Hematopoietic multipotent progenitor cell (in vitro differentiated cells): ENCODE results near the gene PRKCH. TPM values are rescaled to one million over a fixed set of nuclear protein-coding genes. Genes with fewer than 3 reads are reported as not detected.
"Not testable (repeated sequence)": the region's sequence is repeated elsewhere in the genome, so short reads cannot be mapped to it uniquely, and the experiment has no call there.

Experiments
- DNase-seq, 3 donors: peaks; one replicate each; pipeline ENCODE4 v3.0.0-alpha.2; 2011 to 2015; ENCODE audit warnings: low read depth in 2 of 3, low spot score in 2 of 3
- total RNA-seq: library from RNA; depleted of rRNA; stranded (reverse); fragments of >200 nt; gene quantifications from one replicate; pipeline ENCODE4 v1.2.3, GENCODE V29; 2012

The PRKCH gene
- total RNA-seq, 1 donor = 138 TPM

DNA sequence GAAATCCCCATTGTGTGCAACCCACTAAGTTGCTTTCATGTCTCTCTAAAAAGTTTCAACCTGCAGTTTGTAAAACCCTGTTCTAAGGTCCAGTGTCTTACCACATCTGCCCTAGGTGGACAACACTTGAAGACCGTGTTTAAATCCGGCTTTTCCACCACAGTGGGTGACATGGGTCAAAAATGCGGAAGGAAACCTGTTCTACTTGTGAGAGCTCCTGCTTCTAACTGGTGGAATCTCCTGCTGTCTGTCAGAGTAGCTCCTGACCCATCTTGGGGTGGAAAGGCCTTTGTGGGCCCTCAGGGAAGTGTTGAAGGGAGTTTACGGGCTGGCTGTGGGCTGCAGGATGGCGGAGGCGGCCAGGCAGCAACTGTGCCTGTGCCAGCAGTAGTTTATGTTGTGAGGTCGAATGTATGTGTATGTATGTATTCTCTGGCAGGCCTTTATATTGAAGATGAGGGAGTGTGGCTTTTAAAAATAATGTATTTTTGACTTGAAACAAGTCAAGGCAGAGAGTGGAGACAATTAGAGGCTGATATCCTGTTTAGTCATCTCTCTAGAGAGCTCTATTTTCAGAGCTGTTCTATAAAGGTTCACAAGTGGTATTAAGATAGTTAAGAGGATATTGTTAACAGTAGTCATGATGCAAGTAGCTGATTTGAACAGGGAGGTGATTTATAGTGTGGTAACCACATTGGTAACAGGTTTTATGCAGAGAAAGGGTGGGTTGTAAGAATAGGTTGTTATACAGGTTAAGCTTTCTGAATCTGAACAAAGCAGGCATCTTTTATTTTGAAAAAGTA lies 67.0 kb downstream of the PRKCH start:
- peak in 1 of 3 donors; percentile 47 for DNase-seq

DNA sequence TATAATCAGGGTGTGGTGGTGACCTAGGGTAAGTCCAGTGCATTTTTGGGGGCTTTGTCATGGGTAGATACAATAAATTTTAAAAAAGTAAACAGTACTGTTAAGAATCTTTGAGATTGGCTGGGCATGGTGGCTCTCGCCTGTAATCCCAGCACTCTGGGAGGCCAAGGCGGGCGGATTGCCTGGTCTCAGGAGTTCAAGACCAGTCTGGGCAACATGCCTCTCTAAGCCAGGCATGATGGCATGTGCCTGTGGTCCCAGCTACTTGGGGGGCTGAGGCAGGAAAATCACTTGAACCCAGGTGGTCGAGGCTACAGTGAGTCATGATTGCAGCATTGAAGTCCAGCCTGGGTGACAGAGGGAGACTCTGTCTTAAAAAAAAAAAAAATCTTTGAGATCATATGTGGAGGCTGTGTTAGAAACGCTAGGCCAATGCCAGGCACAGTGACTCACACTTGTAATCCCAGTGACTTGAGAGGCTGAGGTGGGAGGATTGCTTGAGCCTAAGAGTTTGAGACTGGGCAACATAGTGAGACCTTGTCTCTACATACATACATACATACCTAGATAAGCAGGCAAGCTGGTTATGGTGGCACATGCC lies 67.7 kb downstream of the PRKCH start:
- DNase-seq = no peak

- no peak for DNase-seq
These were observed 69.7 kb downstream of the PRKCH start for GRCh38 chr14:61391119-61391518.

- no peak for DNase-seq
These were observed 70.9 kb downstream of the PRKCH start for GRCh38 chr14:61392297-61392696.

- no peak for DNase-seq
These were observed 73.2 kb downstream of the PRKCH start for GRCh38 chr14:61394542-61394941.

- no peak for DNase-seq
These were observed 73.8 kb downstream of the PRKCH start for GRCh38 chr14:61395115-61395725.

GRCh38 chr14:61396279-61396678 lies 74.9 kb downstream of the PRKCH start:
- no peak for DNase-seq

DNA sequence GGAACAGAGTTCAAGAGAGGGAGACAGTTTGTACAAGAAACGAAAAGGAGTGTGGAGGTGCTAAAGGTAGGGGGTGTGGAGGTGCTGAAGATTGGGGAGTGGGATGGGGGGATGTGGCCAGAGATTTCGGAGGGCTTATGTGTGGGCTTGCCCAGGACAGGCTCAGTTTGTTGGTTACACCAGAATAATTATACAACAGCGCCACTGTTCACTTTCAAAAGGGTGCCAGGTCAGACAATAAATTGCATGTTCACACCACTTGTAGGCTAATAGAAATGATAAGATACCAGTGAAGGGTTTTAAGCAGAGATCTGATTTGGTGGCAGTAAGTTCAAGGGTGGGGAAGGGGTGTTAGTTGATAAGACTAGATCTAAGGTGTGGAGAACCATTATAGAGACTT lies 75.3 kb downstream of the PRKCH start:
- no peak for DNase-seq

DNA sequence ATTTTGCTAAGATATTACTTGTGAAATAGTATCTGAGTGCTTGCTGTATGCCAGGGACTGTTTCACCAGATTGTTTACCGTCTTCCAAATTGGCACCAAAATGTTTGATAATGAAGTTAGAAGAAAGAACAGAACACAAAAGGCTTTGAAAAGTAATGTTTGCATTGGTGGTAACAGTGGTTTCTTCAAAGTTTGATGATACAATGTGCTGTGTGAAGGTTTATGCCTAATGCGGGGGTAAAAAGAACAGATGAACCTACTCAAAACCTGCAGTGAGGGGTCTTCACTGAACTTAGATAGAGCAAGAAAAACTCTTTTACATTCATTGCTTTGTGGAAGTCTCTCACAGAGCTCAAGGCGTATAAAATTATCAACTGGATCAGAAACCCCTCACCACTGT lies 76.2 kb downstream of the PRKCH start:
- no peak for DNase-seq

DNA sequence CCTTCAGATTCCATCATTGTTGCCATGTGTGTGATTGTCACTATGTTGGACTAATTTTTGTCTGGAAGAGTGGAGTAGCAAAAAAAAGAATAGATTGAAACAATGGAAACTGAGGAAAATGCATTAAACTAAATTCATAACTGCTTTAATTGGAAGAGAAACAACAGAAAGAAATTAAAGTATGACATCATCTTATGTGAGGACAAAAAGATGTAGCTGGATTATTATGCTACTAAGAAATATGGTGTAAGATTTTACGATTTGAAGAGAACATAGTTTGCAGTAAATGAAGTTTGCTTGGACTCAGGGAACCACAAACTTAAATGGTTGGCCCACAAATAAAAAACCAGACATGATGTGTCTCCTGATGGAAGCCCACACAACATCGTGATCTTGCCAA lies 76.8 kb downstream of the PRKCH start:
- DNase-seq = no peak

DNA sequence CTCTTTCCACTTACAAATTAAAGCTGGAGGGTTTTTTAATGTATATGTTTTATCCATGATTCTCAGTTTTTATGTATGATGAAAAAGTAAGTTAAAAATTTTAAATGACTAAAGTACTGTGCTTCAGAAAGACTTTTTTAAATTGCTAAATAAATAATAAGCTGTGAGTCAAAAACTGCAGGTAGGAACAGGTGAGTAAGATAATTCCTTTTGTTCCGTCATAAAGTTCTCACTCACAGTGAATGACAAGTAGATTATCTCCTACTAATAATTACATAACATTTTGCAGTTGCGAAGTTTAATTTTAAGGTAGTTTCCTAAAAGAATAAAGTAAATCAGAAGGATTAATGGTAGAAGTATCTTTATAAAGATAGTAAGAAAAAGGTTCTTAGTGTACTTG lies 78.0 kb downstream of the PRKCH start:
- DNase-seq = no peak

DNA sequence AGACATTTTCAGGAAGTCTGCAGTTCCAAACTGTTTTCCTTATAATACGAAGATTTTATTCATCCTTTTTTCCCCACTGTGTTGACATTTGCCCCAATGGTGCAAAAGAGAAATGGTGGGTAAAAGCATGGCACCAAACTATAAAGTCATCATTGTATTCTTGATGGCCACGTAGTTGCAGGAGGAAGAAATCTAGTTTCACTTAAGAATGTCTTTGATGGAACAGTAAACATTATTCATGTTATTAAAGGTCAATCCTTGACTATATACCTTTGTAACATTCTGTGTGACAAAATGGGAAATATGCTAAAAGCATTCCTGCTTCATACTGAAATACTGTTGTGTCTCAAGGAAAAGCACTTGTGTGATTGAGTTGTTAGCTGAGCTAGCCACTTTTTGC lies 80.1 kb downstream of the PRKCH start:
- no peak for DNase-seq

DNA sequence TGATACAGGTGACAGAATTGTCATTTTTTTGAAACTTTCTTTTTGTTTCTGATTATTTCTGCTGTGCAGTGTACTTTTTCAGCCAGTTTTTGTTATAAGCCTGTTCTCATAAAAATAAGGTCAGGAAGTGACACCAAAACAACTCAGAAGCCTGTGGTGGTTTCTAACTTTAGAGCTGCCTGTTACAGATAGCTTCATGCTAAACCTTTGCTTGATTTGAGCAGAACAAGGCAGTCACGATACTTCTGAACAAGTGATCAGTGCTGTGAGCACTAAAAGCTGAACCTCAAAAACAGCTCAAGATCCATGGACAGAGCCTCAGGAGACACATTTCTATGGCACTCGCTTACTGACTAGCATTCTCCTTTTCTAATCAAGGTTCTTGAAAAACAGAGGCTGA lies 82.0 kb downstream of the PRKCH start:
- peak in 1 of 3 donors; percentile 31 for DNase-seq

GRCh38 chr14:61404637-61405036 lies 83.3 kb downstream of the PRKCH start:
- no peak for DNase-seq

DNA sequence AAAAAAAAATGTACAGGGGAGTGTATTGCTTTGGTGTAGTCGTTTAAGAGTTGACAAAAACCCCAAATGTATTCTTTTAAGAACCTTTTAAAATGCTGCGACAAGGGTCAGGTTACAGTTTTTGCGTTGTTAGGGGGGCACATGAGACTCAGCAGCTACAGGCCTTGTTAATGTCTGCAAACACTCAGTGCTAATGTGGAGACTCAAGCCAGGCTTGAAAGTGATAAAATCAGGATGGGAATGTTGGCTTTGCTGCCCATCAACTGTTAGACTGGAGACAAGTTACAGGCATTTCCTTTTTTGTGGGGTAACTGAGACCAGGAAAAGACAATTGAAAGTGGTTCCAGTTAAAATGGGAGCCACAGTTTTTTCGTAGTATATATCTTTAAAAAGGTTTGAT lies 84.8 kb downstream of the PRKCH start:
- no peak for DNase-seq

- no peak for DNase-seq
These were observed 85.3 kb downstream of the PRKCH start for GRCh38 chr14:61406675-61407074.

DNA sequence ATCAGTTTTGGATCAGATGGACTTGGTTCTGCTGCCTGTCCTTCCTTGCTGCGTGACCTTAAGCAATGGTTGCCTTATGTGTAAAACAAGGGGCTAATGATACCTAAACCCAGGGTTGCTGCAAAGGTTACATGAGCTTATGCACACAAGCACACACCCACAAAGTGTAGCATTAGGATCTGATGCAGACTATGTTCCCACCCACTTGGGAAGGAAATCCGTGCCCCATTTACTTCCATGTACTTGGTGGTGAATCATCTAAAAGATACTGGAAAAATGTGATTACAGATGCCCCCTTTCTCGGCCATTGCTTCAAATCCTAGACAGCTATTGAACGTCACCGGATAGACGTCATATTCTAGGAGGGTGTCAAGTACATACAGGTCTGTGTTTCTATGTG lies 87.1 kb downstream of the PRKCH start:
- no peak for DNase-seq

GRCh38 chr14:61409782-61410181 lies 88.4 kb downstream of the PRKCH start:
- no peak for DNase-seq

GRCh38 chr14:61415934-61416333 lies 94.6 kb downstream of the PRKCH start:
- not testable (repeated sequence) for DNase-seq

GRCh38 chr14:61416591-61416990 lies 95.2 kb downstream of the PRKCH start:
- peak in 1 of 3 donors; percentile 51 for DNase-seq

- DNase-seq = no peak
These were observed 95.8 kb downstream of the PRKCH start for GRCh38 chr14:61417141-61417540.

DNA sequence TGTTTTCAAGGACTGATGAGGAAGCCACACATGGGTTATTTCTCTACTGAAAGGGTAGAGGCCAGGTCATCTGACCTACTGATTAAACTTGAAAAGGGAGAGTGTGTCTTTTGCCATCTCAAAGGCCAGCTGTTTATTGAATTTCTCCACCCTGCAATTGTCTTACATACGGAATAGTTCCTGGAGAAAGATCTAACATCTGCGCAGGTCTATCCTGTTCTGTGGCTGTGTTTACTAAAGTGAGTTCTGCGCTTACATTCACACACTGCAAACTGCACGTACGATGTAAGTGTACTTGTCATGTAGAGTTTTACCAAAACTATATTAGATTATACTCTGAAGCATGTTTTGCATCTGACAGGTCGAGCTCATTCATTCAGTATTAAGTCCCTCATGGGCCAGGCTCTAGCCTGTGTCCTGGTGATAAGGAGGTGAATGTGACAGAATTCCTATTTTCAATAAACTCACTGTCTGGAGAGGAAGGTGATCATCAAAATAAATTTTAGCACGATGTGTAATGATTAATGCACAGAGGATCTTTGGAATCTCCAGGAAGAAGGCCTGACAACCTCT lies 96.6 kb downstream of the PRKCH start:
- no peak for DNase-seq
